HG03469 (cell line): ENCODE measurements around the gene SAA2.
"Not testable (repeated sequence)": the region's sequence is repeated elsewhere in the genome, so short reads cannot be mapped to it uniquely, and the experiment has no call there.

Experiments used
- ATAC-seq: cut with Tn5 transposase; IDR thresholded peaks from one replicate; pipeline ENCODE4 v1.9.1; 2021; ENCODE audit warnings: mild to moderate bottlenecking, moderate library complexity, moderate number of reproducible peaks; ENCODE audit not compliant: unreplicated experiment

The SAA2 gene

GRCh38 chr11:18248561-18248960 is at the start of gene SAA2:
Gene SAA2 (minus strand): TSS chr11:18248668. CDS start chr11:18248011, 657 bp downstream.
- ATAC-seq = no peak

GRCh38 chr11:18295316-18295715 is 46.8 kb upstream of the SAA2 start:
- no peak for ATAC-seq

- ATAC-seq = no peak
Measured at GRCh38 chr11:18294862-18295261, 46.4 kb upstream of the SAA2 start.

GRCh38 chr11:18288911-18289310 is 40.4 kb upstream of the SAA2 start:
- no peak for ATAC-seq

GRCh38 chr11:18285841-18286240 is 37.4 kb upstream of the SAA2 start:
- ATAC-seq = no peak

- ATAC-seq = no peak
Measured at GRCh38 chr11:18282626-18283025, 34.2 kb upstream of the SAA2 start.

GRCh38 chr11:18280438-18281045 is 32.1 kb upstream of the SAA2 start:
- peak; percentile 72 for ATAC-seq

GRCh38 chr11:18277565-18278271 is 29.2 kb upstream of the SAA2 start:
- ATAC-seq = no peak

GRCh38 chr11:18271206-18271605 is 22.7 kb upstream of the SAA2 start:
- ATAC-seq = no peak

GRCh38 chr11:18270102-18270501 is 21.6 kb upstream of the SAA2 start:
- no peak for ATAC-seq

- ATAC-seq = not testable (repeated sequence)
Measured at GRCh38 chr11:18269252-18269651, 20.8 kb upstream of the SAA2 start.

GRCh38 chr11:18267335-18268133 is 19.1 kb upstream of the SAA2 start:
- ATAC-seq = not testable (repeated sequence)

- no peak for ATAC-seq
Measured at GRCh38 chr11:18265949-18266348, 17.5 kb upstream of the SAA2 start, which contains the start of gene SAA1. Gene SAA1 (plus strand): TSS chr11:18266264. CDS start chr11:18266888, 624 bp downstream.

GRCh38 chr11:18264677-18265555 is 16.4 kb upstream of the SAA2 start:
- no peak for ATAC-seq

GRCh38 chr11:18264035-18264434 is 15.6 kb upstream of the SAA2 start:
- ATAC-seq = peak; percentile 50

GRCh38 chr11:18262681-18263350 is 14.3 kb upstream of the SAA2 start:
- not testable (repeated sequence) for ATAC-seq

GRCh38 chr11:18261721-18262120 is 13.3 kb upstream of the SAA2 start:
- ATAC-seq = no peak

- ATAC-seq = no peak
Measured at GRCh38 chr11:18259259-18259658, 10.8 kb upstream of the SAA2 start.

- no peak for ATAC-seq
Measured at GRCh38 chr11:18254781-18255361, 6.4 kb upstream of the SAA2 start.
